ENCODE data around the gene PDE1C.
"Not testable (repeated sequence)": the region's sequence is repeated elsewhere in the genome, so short reads cannot be mapped to it uniquely, and the experiment has no call there.

Gene PDE1C

GRCh38 chr7:31858055-31858454 is 212.2 kb downstream of the PDE1C start:
- FAIRE-seq (no peak), DNase-seq (ENCODE audit: insufficient read length, low spot score) (no peak)

- FAIRE-seq: no peak
- DNase-seq (ENCODE audit: insufficient read length, low spot score): no peak
Measured at GRCh38 chr7:31857172-31857571, 213.0 kb downstream of the PDE1C start.

GRCh38 chr7:31856337-31856736 is 213.9 kb downstream of the PDE1C start:
- DNase-seq (ENCODE audit: insufficient read length, low spot score): no peak
- FAIRE-seq: no peak

DNA sequence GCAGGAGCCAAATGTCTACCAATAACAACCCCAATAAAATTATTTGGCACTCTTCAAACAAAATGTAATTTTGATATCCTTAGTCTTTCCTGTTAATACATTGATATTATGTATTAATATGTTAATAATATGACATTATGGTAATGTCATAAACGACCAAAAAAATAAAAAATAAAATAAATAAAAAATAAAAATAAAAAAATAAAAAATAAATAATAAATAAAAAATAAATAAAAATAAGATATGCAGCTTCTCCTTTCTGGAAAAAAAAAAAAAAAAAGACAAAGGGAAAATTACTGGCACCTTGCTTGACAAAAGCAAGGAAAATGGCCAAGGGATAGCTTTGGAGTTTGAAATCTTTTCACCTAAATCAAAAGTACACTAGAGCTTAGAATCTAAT is 214.7 kb downstream of the PDE1C start:
- no peak for DNase-seq (ENCODE audit: insufficient read length, low spot score)
- no peak for FAIRE-seq

DNA sequence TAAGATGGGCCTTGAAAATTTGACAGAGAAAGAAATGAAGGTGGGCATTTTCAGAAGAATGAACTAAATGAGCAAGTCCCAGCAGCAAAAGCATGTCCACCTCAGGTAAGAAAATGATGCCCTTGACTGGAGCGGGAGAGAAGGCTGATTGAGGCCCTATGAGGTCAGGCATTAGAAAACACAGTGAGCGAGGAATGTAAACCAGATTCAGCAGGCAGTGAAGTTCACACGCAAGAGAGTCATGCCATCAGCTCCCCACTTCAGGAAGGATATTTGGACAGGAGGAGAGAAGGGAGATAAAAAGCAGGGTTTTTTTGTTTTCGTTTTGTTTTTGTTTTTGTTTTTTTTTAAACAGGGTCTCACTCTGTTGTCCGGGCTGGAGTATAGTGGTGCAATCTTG is 216.8 kb downstream of the PDE1C start:
- FAIRE-seq: no peak
- no peak for DNase-seq (ENCODE audit: insufficient read length, low spot score)

GRCh38 chr7:31852462-31852861 is 217.7 kb downstream of the PDE1C start:
- DNase-seq (ENCODE audit: insufficient read length, low spot score) (no peak), FAIRE-seq (no peak)

GRCh38 chr7:31851119-31851518 is 219.1 kb downstream of the PDE1C start:
- DNase-seq (ENCODE audit: insufficient read length, low spot score) (no peak), FAIRE-seq (no peak)

GRCh38 chr7:31850601-31851000 is 219.6 kb downstream of the PDE1C start:
- no peak for FAIRE-seq
- DNase-seq (ENCODE audit: insufficient read length, low spot score): no peak

DNA sequence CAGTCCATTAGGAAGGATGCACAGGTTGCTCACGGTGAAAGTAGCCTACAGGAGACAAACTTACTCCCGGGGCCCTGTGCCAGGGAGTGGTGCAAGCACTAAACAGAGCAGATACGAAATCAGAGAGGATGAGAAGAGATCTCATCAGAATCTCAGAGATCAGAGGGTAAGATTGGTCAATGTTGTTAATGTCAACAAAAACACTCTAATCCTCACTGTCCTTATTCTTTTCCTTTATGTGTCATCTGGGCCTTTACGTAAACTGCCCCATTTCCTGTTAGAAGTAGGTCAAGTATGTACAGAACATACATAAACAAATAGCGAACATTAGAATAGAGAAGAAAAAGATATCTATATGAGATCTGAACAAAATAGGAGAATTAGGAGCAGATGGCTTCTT is 220.1 kb downstream of the PDE1C start:
- FAIRE-seq (no peak), DNase-seq (ENCODE audit: insufficient read length, low spot score) (no peak)

DNA sequence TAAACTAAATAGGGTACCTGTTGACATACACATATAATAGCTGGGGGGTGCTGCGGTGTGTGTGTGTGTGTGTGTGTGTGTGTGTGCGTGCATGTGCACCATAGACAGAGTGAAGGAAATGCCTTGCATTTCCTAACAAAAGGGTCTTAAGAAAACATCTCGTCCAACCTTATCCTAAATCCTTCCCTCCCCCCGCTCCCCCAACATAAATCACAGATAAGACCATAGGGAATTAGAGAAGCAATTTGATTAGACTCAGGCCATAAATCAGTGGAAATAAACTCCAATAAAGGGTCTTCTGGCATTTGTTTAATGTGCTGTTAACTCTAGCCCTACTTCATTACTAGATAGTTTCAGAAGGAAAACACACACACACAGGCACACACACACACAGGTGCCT is 234.7 kb downstream of the PDE1C start:
- FAIRE-seq (no peak), DNase-seq (ENCODE audit: insufficient read length, low spot score) (no peak)

- not testable (repeated sequence) for FAIRE-seq
Measured at GRCh38 chr7:31833625-31834024, 236.6 kb downstream of the PDE1C start.

GRCh38 chr7:31828520-31828919 is 241.7 kb downstream of the PDE1C start:
- DNase-seq (ENCODE audit: insufficient read length, low spot score): no peak
- no peak for FAIRE-seq

More at GRCh38 chr7:31833625-31834024, 236.6 kb downstream of the PDE1C start:
- not testable (repeated sequence) for DNase-seq (ENCODE audit: insufficient read length, low spot score)

DNA sequence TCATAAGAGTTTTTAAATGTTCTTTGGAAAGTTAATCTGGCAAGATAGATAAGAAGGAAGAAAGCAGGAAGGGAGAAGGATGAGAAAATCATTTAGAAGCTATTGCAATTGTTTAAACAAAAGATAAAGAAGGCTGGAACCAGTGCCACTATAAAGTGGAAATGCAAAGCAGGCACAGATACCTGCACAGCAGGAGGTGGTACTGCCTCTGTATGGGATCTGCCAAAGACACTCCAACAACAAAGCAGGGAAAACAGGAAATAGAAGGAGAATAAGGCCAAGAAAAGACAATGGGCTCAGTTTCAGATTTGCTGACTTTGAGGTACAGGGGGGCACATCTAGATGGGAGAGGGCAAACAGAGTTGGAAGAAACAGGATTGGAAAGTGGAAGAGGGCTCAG is 244.6 kb downstream of the PDE1C start:
- DNase-seq (ENCODE audit: insufficient read length, low spot score): no peak
- no peak for FAIRE-seq

- FAIRE-seq (no peak), DNase-seq (ENCODE audit: insufficient read length, low spot score) (no peak)
Measured at GRCh38 chr7:31819031-31819430, 251.2 kb downstream of the PDE1C start.

DNA sequence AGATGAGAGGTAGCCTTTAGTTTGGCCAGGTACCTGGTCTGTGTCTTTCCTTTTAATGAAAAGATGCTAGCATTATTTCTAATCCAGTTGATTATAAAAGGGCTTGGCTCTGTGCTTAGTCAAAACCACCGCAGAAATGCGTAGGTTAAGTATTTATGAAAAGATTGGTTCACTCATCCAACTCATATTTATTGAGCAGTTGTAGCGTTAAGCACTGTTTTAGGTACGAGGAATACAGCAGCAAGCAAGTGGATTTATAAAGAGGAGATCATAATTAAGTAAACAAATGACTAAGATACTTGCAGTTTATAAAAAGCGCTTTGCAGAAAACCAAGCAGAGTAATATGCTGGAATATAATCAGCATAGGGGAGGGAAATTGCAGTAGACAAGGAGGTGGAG is 253.4 kb downstream of the PDE1C start:
- DNase-seq (ENCODE audit: insufficient read length, low spot score) (no peak), FAIRE-seq (no peak)

DNA sequence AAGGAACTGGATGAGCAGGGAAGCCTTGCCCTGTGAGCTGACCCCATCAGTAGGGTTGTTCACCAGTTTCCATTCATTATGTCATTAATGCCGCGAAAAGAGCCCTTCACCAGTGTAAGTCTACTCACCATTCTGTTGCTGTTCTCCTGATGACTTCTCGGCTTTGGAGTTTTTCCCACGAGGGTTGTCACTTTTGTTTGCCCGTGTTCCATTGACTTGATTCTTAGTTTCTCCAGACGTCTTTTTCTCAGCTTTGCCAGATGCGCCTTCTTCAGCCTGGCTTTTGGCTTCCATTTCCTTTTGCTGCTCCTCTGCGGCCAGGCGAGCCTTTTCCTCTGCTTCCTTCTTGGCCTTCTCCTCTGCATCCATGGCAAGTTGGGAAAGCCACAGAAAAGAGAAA is 254.4 kb downstream of the PDE1C start:
- FAIRE-seq: no peak
- no peak for DNase-seq (ENCODE audit: insufficient read length, low spot score)

DNA sequence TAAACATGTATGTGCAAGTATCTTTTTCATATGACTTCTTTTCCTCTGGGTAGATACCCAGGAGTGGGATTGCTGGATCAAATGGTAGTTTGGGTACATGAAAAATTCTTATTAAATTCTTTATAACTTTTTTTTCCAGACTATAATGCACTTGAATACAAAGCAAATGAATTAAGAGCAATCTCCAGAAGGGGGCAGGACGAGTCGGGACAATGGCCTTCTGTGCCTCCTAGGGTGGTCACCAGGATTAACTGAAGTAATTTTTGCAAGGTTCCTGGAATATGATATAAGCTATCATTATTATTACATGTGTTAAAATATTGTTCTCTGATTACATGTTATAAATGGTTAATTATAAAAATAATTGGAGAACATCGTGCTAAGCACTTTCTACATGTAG is 256.0 kb downstream of the PDE1C start:
- DNase-seq (ENCODE audit: insufficient read length, low spot score) (no peak), FAIRE-seq (no peak)

GRCh38 chr7:31811650-31812461 is 258.4 kb downstream of the PDE1C start:
- FAIRE-seq: no peak

DNA sequence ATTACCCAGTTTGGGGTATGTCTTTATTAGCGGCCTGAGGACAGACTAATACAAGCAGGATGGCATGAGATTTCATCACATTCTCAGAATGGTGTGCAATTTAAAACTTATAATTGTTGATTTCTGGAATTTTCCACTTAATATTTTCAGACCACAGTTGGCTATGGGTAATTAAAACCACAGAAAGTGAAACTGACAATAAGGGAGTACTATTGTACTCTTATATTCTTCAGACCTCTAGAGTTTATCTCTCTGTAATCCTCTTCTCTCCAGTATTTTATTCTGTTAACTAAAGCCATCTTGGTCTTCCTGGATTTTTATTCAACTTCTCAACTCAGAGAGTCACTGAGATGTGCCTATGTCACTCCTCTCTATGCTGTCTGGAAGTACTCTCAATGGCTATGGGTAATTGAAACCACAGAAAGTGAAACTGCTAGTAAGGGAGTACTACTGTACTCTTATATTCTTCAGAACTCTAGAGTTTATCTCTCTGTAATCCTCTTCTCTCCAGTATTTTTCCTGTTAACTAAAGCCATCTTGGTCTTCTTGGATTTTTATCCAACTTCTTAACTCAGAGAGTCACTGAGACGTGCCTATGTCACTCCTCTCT is 264.9 kb downstream of the PDE1C start:
- FAIRE-seq: peak; percentile 67
- DNase-seq (ENCODE audit: insufficient read length, low spot score): no peak

More at GRCh38 chr7:31811650-31812461, 258.4 kb downstream of the PDE1C start:
- DNase-seq (ENCODE audit: insufficient read length, low spot score): no peak

DNA sequence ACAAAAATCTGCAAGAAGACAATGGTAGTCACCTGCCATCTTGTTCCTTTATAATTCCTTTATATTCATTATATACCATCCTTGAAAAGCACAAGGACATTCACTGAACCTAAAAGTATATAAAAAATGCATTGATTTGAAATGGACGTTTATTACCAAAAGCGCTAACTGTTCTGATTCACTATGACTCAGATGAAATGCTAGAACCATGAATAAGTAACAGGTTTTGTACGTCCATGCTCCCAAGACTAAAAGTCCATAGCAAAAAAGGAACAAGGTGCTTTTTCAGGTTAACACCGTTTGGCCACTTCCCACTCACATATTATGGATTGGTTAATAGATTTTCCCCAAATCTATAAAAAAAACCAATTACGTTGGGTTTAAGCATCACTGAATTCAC is 273.8 kb downstream of the PDE1C start:
- FAIRE-seq (no peak), DNase-seq (ENCODE audit: insufficient read length, low spot score) (no peak)

GRCh38 chr7:31794851-31795344 is 275.3 kb downstream of the PDE1C start:
- FAIRE-seq (no peak), DNase-seq (ENCODE audit: insufficient read length, low spot score) (no peak)

GRCh38 chr7:31791881-31792280 is 278.3 kb downstream of the PDE1C start:
- DNase-seq (ENCODE audit: insufficient read length, low spot score) (no peak), FAIRE-seq (no peak)

Measured in GM19239 (cell line).